NCI-H69 (cell line): ENCODE data around the gene UBE2E2.
A peak's percentile ranks its signal among the peaks of the same experiment; 100 is the strongest.

Source experiments
- DNase-seq: peaks from one replicate; lab custom pipeline; 2025; lab: John Stamatoyannopoulos, UW

The UBE2E2 gene

GRCh38 chr3:23444386-23444785 lies 241.3 kb downstream of the UBE2E2 start:
- DNase-seq, result no peak

DNA sequence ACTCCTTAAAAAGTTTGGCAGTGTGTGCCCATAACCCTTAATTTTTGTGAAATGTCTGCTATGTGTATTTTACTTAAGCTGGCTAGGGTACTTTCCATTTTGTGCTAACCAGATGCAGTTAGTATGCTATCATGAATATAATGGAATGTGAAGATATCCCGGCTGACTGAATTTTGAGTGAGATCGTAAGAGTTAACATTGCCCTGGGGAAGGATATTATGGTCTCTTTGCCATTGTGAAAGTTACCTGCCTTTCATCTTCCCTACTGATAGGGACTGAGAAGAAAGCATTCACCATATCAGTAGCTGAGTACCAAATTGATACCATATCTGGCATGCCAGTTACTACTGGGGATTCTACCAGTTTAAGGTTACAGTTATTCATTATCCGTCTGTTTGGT lies 243.2 kb downstream of the UBE2E2 start:
- no peak for DNase-seq

- DNase-seq, result no peak
Observed at GRCh38 chr3:23448998-23449537, 245.9 kb downstream of the UBE2E2 start.

GRCh38 chr3:23450051-23450450 lies 246.9 kb downstream of the UBE2E2 start:
- no peak for DNase-seq

- DNase-seq, result no peak
Observed at GRCh38 chr3:23450806-23451205, 247.7 kb downstream of the UBE2E2 start.

GRCh38 chr3:23452408-23452807 lies 249.3 kb downstream of the UBE2E2 start:
- DNase-seq, result no peak

DNA sequence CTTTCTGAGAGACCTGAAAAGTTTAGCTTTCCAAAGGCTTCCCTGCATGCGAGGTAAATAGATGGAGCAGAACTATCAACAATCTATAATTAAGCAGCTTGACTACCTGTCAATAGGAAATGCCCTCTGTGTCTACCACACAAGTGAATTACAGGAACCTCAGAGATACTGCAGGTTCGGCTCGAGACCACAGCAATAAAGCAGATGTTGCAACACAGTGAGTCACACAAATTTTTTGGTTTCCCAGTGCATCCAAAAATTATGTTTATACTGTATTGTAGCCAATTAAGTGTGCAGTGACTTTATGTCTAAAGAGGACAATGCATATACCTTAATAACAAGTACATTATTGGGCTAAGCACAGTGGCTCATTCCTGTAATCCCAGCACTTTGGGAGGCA lies 252.0 kb downstream of the UBE2E2 start:
- DNase-seq, result no peak

- no peak for DNase-seq
Observed at GRCh38 chr3:23455775-23456174, 252.6 kb downstream of the UBE2E2 start.

- DNase-seq, result no peak
Observed at GRCh38 chr3:23457697-23458096, 254.6 kb downstream of the UBE2E2 start.

GRCh38 chr3:23459465-23459864 lies 256.3 kb downstream of the UBE2E2 start:
- DNase-seq, result peak; percentile 34

GRCh38 chr3:23459889-23460546 lies 256.9 kb downstream of the UBE2E2 start:
- DNase-seq, result no peak

- DNase-seq, result no peak
Observed at GRCh38 chr3:23461069-23461468, 257.9 kb downstream of the UBE2E2 start.

DNA sequence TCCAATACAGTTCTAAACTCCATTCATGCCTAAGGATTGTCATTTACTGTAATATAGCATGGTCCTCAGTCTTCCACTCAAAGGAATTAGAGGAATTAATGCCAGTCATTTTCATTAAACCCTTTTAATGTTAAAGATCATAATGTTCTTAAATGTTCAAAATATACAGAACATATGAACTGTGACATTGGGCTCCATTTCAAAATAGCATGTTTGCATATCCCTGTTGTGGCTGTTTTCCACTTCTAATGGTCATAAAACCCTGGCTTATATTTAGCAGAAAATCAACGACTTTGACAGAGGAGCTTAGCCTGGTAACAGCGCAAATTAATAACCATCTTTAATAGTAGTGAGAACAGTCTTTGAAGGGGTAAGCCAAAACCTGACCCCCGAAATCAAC lies 260.7 kb downstream of the UBE2E2 start:
- no peak for DNase-seq

DNA sequence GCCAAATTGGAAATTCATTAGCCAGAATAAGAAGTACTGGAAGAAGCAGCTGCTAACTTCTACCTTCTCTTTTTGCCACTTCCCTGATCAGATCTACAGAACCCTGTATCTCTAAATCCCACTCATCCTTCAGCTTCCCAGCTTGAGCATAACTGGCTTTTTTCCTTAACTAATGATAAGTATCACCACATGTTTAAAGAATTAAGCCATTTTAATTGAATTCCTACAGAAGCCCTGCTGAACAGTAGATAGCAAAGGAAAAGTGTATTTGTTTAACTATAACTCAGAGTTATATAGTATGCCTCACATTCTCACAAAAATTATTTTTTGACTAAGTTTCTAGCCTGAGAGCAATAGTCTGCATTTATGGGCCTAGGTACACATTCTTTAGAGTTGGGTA lies 262.4 kb downstream of the UBE2E2 start:
- no peak for DNase-seq

- DNase-seq, result no peak
Observed at GRCh38 chr3:23468203-23468602, 265.1 kb downstream of the UBE2E2 start.

- DNase-seq, result no peak
Observed at GRCh38 chr3:23474580-23475357, 271.6 kb downstream of the UBE2E2 start.

DNA sequence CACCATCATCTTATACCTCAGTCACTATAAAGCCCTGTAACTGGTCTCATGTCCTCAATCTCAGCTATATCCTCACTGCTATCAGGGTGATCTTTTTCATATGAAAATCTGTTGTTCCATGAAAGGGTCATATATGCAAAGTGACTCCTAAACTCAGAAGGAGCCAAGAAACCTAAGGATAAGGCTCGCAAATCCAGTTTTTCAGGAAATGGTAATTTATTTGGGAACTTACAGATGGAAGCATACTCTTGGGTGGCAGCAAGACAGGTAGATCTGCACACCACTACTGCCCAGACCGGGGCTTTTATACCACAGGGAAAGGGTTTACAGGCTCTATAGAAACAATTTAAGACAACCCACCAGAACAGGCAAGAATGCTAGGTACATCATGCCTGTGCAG lies 272.3 kb downstream of the UBE2E2 start:
- DNase-seq, result no peak

DNA sequence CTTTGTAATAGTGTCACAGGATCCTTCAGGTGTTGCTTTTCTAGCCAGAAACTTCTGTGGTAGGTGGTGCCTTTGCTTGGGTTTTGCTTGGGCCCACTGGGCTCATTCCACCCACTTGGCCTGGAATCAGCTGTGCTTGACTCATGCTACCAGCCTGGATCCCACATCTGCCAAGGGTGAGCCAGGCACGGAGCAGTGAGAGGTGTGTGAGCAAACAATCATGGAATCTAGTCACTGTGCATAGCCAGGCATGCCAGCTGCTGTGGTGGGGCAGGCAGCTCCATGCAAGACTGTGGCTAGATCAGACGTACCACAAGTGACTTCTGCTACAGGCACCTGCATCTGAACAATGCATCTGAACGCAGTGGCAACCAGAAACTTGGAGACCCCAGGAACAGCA lies 275.9 kb downstream of the UBE2E2 start:
- no peak for DNase-seq

- DNase-seq, result no peak
Observed at GRCh38 chr3:23479615-23480328, 276.6 kb downstream of the UBE2E2 start.

- no peak for DNase-seq
Observed at GRCh38 chr3:23480329-23480714, 277.2 kb downstream of the UBE2E2 start.

- DNase-seq, result no peak
Observed at GRCh38 chr3:23481011-23481615, 278.0 kb downstream of the UBE2E2 start.

GRCh38 chr3:23481616-23482278 lies 278.6 kb downstream of the UBE2E2 start:
- DNase-seq, result no peak
